ENCODE data around the gene KIAA0040. TPM values are rescaled to one million over a fixed set of nuclear protein-coding genes. Genes with fewer than 3 reads are reported as not detected.

KIAA0040 gene
- total and polyA plus RNA-seq, 2 donors (not counting 1 experiment from before 2014, with no cell fraction given) = 93.6 to 106 TPM

- ATAC-seq (ENCODE audit: low read depth) (no peak), DNase-seq (no peak)
- no peak overlapping the region for H2AFZ ChIP-seq (ENCODE audit: insufficient read depth, low read depth, low read length, poor library complexity, severe bottlenecking)
- H3K79me2 ChIP-seq (ENCODE audit: control insufficient read depth, insufficient read depth, low read length) = no peaks in the 10 kb centered on the region
- no peaks in the 10 kb centered on the region for H4K20me1 ChIP-seq (ENCODE audit: control insufficient read depth, insufficient read depth, low read length, poor library complexity, severe bottlenecking)
- intact Hi-C loops (cut with micrococcal nuclease) = no loop called here
- no peak overlapping the region for H3K4me2 ChIP-seq (replicated peaks; ENCODE audit: low read depth, low read length, poor library complexity, severe bottlenecking)
- Mint-ChIP-seq H3K4me1 (peaks cover 83% of the 10 kb centered on the region), H3K27me3 (no peaks in the 10 kb centered on the region), H3K27ac (peak overlapping the region; percentile 43), H3K9me3 (ENCODE audit: insufficient read depth) (no peaks in the 10 kb centered on the region), H3K4me3 (no peak overlapping the region)
- H3K9me3 ChIP-seq (ENCODE audit: control extremely low read depth in 1 of 3, control insufficient read depth in 2 of 3, insufficient read depth in 1 of 3, low read length in 2 of 3) = no peaks in the 10 kb centered on the region
- no peak for TF ChIP-seq CTCF (IDR thresholded peaks at IDR 0.05)
- TF ChIP-seq EZH2 (IDR thresholded peaks at IDR 0.05; ENCODE audit: borderline replicate concordance, insufficient read depth, low read depth, low read length, poor library complexity, severe bottlenecking) = no peak
- WGBS (ENCODE audit: insufficient coverage) = 91% methylated on average over 2 of the region's 10 CpGs
- no peaks in the 10 kb centered on the region for H3K36me3 ChIP-seq (replicated peaks in 1 of 2; ENCODE audit: control extremely low read depth in 1 of 2, control insufficient read depth in 1 of 2, extremely low read depth in 1 of 2, insufficient read depth in 2 of 2, low read length in 1 of 2)
- ChIA-PET POLR2A (no interaction called here), CTCF (interaction anchor here (0.7 to 2.1 kb wide), 4 partner anchors 13 to 76 kb away, joined by 3 to 7 read pairs (median 4); no protein-coding TSS in a partner anchor)
- no peak overlapping the region for H3K27ac ChIP-seq (ENCODE audit: low read length in 2 of 2)
- peaks cover 71 to 73% of the 10 kb centered on the region in 2 donors for H3K4me1 ChIP-seq (ENCODE audit: control insufficient read depth in 2 of 2, insufficient read depth in 2 of 2, low read length in 2 of 2)
- no peak overlapping the region for H3K9ac ChIP-seq (ENCODE audit: low read length)
- no peak overlapping the region for H3K4me3 ChIP-seq (ENCODE audit: control extremely low read depth in 1 of 5, extremely low read depth in 1 of 5, insufficient read depth in 1 of 5, low read depth in 2 of 5, low read length in 4 of 5)
- no peaks in the 10 kb centered on the region for H3K27me3 ChIP-seq (replicated peaks in 1 of 4; ENCODE audit: control extremely low read depth in 1 of 4, control insufficient read depth in 3 of 4, insufficient read depth in 4 of 4, low read length in 3 of 4)
Measured at GRCh38 chr1:175222296-175222938, 29.8 kb upstream of the KIAA0040 start.

DNA sequence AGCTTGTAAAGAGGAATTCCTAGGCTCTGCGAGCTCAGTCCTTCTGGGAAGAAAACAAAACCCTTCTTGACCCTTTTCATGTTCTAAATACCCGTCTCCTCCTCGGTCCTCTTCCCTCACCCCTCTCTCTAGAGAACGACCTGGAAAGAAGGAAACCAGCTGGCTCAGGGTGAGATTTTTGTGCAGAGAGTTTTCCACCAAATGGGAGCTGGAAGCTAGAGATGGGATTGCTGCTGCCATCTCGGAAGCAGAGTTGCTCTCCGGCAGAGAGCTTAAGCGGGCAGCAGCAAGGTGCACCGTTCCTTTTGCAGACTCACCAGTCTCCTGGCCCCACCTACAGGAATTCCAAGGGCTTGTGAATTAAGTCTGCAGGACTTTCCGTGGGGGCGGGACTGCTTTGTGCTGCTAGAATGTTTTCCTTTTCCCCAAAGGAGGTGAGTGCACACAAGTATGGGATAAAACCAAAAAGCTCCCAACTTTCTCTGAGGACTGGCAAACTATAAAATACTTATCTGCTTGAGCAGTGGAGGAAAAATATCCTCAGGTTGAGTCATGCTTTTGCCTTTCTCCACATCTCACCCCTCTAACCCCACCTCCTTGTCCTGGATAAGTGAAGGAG lies 29.1 kb upstream of the KIAA0040 start:
- Histone ChIP-seq H2AFZ (ENCODE audit: insufficient read depth, low read depth, low read length, poor library complexity, severe bottlenecking) (no peak overlapping the region), H3K4me2 (replicated peaks; ENCODE audit: low read depth, low read length, poor library complexity, severe bottlenecking) (no peak overlapping the region), H3K36me3 (replicated peaks in 1 of 2; ENCODE audit: control extremely low read depth in 1 of 2, control insufficient read depth in 1 of 2, extremely low read depth in 1 of 2, insufficient read depth in 2 of 2, low read length in 1 of 2) (no peaks in the 10 kb centered on the region), H3K4me1 (ENCODE audit: control insufficient read depth in 2 of 2, insufficient read depth in 2 of 2, low read length in 2 of 2) (peaks cover 67 to 69% of the 10 kb centered on the region in 2 donors), H4K20me1 (ENCODE audit: control insufficient read depth, insufficient read depth, low read length, poor library complexity, severe bottlenecking) (no peaks in the 10 kb centered on the region), H3K4me3 (ENCODE audit: control extremely low read depth in 1 of 5, extremely low read depth in 1 of 5, insufficient read depth in 1 of 5, low read depth in 2 of 5, low read length in 4 of 5) (no peak overlapping the region), H3K9me3 (ENCODE audit: control extremely low read depth in 1 of 3, control insufficient read depth in 2 of 3, insufficient read depth in 1 of 3, low read length in 2 of 3) (no peaks in the 10 kb centered on the region), H3K27me3 (replicated peaks in 1 of 4; ENCODE audit: control extremely low read depth in 1 of 4, control insufficient read depth in 3 of 4, insufficient read depth in 4 of 4, low read length in 3 of 4) (no peaks in the 10 kb centered on the region), H3K9ac (ENCODE audit: low read length) (no peak overlapping the region), H3K27ac (ENCODE audit: low read length in 2 of 2) (no peak overlapping the region), H3K79me2 (ENCODE audit: control insufficient read depth, insufficient read depth, low read length) (no peaks in the 10 kb centered on the region)
- ChIA-PET POLR2A (no interaction called here), CTCF (interaction anchor here (1.2 to 2.6 kb wide), 3 partner anchors 12 to 67 kb away, joined by 4 to 8 read pairs (median 7); no protein-coding TSS in a partner anchor)
- Mint-ChIP-seq H3K4me3 (no peak overlapping the region), H3K4me1 (peaks cover 79% of the 10 kb centered on the region), H3K27me3 (no peaks in the 10 kb centered on the region), H3K9me3 (ENCODE audit: insufficient read depth) (no peaks in the 10 kb centered on the region), H3K27ac (no peak overlapping the region)
- intact Hi-C loops (cut with micrococcal nuclease) = no loop called here
- DNase-seq (no peak), ATAC-seq (ENCODE audit: low read depth) (no peak)
- TF ChIP-seq EZH2 (IDR thresholded peaks at IDR 0.05; ENCODE audit: borderline replicate concordance, insufficient read depth, low read depth, low read length, poor library complexity, severe bottlenecking) (no peak), CTCF (IDR thresholded peaks at IDR 0.05) (no peak)
- WGBS (ENCODE audit: insufficient coverage) = 98% methylated on average over 6 of the region's 10 CpGs

Measured in B cell (primary cell).